Dedifferentiated amniotic fluid mesenchymal stem cell (primary cell): ENCODE results near the gene SHC1.
A peak's percentile ranks its signal among the peaks of the same experiment; 100 is the strongest.

Source experiments
- DNase-seq: peaks from one replicate; pipeline ENCODE4 v3.0.0-alpha.2; 2016; ENCODE audit errors: extremely low spot score

The SHC1 gene

DNA sequence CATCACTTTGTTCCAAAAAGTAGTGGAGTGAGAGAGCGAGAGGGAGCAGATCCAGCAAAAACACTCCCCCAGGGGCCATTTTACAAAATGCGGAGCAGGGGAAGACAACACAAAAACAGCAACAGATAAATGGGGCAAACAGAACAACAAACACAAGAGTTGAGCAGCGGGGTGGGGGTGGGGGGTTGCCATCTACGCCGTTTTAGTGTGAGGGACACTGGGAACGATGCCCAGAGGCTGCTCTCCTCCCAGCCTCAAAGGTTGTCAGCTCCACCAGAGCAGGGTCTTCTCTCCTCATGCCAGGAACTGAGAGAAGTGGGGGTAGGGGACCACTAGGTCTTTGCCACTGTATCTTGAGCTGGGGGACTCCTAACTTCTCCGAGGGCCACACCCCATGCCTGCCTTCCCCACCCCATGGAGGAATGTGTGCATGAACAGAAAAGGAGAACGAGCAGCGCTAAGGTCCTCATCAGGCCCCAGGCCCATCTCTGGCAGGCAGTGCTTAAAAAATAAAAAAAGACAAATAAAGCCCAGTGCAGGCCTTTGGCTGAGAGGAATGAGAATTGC, 13.4 kb downstream of the SHC1 start:
- no peak for DNase-seq

DNA sequence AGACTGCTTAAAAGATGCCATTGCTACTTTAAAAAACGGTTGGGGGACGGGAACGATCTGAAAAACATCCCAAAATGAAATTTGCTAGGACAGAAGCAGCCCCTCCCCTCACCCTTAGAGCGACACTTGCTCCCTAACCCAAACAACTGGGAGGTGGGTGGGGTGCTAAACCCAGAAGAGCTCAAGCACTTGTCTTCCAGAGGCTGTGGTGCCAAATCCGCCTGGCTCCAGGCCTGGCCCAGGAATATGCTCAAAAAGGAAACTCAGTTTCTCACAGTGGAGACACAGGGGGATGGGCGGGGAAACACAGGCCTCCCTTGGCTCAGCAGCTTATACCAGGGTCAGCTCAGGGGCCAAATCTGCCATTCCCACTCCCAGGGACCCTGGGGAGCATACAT, 14.0 kb downstream of the SHC1 start:
- DNase-seq, result no peak

DNA sequence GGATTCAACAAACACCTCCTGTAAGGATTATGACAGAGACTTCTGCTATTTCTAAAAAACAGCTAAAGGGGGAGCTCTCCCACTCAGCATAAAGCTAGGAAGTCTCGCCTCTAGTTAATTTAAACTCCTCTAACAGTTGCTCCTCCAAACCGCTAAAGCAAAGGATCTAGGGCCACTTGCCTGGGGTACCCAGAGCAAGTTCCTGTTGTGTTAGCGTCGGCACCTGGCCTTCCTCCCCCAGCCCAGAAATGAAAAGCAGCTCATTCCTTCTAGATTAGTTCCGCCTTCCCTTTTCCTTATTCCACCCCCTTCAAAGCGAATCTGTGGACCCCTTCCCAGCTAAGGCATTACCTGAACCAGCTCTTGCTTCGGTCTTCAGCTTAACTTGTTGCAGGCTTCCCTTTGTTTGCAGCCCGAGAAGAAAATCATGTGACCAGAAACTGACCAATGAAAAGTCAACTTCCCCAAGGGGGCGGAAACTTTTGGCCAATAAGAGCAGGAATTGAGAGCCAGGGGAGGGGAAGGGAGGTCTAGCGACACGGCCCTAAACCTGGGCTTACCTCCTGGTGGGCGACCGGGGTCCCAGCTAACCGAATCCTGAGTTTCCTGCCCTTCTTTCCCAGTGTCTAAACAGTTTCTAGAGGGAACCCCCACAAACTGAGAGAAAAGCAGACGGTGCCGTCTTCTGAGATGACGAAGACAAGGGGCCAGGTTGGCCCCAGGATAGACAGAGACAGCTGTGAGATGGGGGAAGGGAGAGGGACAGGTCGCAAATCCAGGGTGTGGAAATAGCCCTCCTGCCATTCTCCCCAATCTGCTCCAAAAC, 14.6 kb downstream of the SHC1 start, which contains the start of gene PBXIP1:
PBXIP1 (minus strand) TSS at position 382 of the 826 bp plus-strand sequence. CDS start 2,378 bp downstream, outside the sequence.
- peak; percentile 92 for DNase-seq

DNA sequence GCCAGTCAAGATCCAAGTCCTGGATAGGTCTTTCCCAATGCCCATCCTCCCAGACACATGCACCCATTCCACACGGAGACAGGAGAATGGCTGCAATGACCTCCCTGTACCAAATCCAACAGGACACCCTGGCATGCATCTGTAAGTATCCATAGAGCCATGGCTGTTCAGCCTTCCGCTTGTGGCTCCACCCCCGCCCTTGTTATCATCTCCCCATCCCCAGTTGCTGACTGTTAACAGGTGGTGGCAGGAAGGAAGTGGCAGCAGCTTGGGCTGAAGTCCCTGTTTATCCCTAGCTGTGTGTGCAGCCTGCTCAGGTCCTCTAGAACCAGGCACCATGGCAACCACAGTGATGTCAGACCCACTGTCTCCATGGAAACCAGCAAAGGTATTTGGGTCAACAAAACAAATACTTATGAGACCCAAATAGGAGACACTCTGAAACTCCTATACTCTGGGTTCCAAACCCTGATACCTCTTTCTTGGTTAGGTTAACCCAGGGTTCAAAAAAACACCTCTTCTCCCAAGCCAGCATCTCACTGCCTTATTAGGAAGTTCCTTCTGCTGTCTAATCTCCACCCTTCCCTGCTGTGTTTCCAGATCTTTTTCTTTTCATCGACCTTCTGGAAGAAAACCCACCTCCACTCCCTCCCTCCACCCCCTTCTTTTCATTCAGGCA, 15.4 kb downstream of the SHC1 start:
- DNase-seq, result peak; percentile 58

DNA sequence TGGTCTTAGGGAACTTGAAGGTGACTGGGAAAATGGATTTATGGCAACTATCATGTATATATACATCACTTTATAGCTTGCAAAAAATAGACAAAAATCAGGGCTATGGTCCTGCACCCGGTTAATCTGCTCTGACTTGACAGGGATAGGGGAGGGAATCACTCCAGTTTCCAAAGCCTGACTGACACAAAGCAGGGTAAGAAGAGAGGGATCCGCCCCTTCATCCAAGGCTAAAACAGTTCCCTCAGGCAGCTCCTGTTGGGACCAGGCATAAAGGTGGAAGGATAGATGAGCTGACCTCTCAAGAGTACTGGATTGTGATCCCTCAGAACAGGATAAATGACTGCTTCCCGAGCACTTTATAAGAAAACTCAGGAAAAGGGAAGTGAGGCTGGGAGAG, 16.0 kb downstream of the SHC1 start:
- DNase-seq, result no peak

DNA sequence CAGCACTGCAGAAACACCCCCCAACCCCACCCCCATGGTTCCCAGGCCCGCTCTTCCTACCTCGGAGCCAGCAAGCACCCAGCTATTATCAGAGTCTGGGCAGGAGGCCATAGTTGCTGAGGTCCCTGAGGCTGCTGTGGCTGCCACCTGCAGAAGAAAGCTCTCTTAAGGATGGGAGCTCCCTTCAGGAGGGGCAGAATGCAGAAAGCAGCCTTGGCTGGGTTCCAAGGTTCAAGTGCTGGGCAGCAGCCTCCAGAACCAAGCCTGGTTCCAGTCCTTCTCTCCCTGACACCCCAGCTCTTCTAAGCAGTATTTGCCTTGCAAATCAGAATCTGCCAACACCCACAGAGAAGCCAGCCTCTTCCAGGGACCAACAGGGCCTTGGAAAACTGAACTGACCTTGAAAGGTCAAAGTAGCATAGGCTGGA, 16.9 kb downstream of the SHC1 start:
- no peak for DNase-seq

DNA sequence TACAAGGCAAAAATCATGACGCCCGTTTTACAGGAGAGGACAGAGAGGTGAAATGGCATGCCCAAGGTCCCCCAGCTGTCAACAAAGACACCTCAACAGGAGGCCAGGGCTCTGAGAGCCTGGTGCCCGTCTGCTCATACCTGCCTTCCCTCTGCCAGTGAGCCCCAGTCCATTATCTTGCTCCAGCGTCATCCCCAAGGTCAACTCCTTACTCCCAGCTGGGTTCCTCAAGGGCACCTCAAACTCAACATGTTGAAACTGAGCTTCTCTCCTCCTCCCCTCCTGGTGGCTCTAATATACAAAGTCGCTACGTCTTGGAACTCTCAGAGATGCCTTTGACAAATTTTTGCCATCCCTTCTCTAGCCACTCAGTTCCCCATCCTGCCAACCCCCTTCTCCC, 17.9 kb downstream of the SHC1 start:
- no peak for DNase-seq

DNA sequence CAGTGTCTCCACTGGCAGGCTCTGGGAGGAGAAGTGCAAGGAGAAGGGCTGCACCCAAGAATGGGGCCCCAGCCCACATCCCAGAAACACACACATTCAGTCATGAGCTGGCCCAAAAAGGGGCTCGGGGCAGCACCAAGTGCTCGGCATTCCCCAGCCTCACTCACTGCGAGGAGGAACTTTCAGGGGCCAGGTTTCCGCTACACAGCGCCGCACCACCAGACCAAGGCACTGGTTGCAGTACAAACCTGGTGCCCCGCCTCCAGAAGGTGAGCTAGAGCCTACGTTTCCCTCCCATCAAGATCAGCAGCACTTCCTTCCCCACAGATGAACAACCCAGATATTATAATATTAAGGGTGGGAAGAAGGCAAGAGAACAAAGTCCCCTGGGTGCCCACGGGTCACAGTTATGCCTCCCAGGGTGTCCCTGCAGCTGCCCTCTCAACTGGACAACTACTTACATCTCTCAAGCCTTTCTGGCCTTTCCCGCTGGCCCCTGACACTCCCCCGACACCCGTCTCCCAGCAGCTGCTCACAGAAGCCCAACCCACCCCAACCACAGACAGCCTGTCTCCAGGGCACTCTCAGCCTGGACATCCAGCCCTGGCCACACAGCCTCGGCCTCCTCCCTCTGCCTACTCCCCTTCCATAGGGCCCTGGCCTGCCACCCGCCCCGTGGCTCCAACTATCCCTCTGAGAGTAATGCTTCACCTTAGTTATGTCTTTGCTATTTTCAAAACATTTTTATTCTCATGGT, 18.5 kb downstream of the SHC1 start:
- DNase-seq, result no peak

DNA sequence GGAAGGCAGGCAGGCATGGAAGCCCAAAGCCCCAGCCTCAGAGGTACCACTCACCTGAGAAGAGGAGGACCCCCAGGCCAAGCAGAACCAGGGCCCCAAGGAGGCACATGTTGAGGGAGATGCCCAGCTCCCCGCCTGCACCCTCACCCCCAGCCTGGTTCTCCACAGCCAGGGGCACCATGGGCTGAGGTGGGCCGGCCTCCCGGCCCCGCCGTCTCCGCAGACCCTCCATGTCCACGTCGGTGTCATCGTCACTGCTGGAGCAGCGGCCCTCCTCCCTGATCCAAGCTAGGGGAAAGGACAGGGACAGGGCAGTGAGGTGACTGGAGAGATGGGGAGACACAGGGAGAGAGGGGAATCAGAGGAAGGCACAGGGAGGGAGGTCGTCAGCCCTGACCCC, 22.5 kb downstream of the SHC1 start:
- DNase-seq, result no peak

DNA sequence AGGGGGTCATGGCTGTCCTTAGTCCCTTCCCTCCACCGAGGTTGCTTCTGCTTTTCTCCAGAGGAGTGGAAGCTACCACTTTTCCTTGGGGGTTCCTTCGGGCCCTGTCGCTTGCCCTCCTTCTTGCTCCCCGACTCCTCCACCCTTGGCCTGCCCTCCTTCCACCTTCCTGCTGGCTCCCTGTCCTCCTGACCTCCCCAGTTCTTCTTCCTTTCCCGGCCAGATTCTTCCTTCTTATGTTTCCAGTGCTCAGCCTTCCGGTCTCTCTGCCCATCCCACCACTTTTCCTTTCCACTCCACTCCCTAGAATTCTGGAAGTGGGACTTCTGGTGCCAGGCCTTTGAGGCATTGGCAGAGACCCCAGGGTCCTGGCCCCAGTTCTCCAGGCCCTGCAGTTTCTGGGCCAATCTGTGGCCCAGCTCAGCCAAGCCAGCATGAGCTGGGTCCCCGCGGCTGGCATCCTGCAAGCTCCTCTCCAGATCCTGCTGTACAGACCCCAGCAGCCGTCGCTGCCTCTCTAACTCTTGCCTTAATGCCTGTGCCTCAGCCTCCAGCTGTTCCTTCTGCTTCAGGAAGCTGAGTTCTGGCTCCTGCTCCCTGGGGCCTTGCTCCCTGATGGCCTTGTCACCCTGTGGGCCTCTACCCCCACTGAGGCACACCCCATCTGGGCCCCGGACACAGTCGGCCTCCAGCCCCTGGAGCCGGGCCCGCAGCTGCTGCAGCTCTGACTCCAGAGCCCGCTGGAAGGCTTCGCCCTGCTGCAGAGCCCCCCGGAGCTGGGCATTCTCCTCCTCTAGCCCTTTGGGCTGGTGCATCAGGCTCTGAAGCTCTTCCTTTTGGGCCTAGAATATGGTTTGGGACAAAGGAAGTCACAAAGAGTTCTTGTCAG, 24.3 kb downstream of the SHC1 start:
- no peak for DNase-seq

DNA sequence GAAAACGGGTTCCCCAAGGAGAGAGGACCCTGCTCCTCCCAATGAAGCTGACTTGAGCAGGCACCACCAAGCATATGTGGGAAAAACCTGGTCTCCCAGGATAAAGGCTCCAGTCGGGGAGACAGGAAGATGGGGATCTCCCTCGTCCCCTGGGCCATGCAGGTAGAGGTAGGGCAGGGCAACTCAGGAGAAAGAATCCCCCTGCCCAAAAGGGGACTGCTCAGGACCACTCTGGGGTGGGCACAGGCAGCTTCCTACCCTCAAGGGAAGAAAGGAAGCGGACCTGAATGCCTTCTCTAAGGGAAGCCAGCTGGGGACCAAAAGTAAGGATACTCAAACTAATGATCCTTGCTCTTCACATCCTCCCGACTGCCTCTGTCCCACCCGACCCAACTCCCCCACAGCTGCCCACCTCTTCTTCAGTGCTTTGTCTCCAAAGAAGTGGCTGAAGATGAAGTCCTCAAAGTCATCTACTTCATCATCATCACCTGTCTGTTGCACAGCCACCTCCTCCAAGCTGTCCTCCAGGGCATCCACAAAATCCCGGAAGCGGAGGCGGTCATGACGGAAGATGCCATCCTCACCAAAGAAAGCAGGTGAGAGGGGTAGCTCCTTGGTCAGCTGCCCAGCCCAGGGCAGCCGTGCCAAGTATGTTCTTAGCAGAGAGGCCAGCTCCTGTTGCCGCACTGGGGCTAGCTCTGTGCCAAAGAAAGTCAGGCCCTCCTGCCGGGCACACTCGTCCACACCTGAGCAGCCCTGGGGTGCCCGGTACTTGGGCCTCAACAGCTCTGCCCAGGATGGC, 25.2 kb downstream of the SHC1 start:
- no peak for DNase-seq

DNA sequence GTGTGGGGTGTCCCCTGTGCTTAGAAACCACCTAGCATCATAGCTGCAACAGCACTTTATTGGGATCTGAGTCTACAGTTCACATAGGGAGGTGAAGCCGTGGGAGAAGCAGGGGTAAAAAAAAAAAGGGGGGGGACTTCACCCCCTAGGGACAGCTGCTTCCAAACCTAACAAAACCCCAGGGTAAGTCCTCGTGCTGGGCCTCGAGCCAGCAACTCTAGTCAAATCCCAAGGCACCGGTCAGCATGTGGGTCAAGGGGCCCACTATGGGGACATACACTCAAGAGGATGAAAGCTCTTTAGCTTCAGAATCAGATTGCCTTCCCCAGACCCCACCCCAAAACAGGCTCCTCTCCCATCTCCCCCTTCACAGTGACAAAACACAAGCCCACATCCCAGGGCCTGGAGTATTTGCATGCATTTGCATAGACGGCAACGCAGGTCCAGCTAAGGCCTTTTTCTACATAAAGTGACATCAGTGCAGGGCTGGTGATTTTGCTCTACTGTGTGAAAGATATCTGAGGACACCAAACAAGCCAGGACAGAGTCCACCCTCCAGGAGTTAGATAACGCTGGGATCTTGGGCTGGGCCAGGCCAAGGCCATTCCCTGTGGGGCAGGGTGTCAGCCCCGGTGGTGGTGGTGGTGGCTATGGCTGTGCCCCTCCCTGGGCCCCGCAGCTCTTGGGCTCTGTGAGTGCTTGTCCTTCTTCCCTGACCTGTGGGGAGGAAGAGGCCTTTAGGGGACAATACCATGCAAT, 26.0 kb downstream of the SHC1 start:
- no peak for DNase-seq

DNA sequence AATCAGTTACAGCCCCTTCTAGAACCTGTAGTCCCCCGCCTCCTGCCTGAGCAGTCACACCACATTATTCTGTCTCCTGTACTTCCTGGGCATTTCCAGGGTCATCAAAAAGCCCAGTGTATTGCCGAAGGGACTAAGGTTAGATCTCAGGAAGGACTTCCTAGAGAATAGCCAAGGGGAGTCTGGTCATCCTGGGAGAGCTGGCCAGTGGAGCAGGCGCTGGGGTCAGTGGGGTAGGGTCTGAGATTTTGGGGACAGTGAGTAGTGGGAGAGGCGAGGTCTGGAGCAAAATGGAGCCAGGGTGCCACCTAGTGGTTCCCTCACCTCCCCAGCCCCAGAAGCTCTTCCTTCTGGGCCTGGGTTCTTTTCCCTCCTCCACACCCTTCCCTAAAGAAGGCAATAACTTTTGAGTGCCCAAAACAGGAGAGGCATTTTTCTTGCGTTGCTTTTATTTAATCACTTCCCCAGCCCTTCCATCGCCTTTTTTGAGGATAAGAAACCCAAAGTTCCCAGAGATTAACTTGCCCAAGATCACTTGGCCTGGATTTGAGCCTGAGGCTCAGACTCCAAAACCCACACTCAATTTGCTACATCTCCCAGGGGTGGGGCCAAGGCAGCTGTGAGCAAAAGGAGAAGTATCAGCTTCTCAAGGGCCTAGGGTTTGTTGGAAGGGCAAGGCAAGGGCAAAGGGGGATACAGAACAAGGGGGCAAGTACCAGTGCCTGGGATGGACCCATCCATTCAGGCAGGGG, 26.7 kb downstream of the SHC1 start:
- DNase-seq, result no peak

DNA sequence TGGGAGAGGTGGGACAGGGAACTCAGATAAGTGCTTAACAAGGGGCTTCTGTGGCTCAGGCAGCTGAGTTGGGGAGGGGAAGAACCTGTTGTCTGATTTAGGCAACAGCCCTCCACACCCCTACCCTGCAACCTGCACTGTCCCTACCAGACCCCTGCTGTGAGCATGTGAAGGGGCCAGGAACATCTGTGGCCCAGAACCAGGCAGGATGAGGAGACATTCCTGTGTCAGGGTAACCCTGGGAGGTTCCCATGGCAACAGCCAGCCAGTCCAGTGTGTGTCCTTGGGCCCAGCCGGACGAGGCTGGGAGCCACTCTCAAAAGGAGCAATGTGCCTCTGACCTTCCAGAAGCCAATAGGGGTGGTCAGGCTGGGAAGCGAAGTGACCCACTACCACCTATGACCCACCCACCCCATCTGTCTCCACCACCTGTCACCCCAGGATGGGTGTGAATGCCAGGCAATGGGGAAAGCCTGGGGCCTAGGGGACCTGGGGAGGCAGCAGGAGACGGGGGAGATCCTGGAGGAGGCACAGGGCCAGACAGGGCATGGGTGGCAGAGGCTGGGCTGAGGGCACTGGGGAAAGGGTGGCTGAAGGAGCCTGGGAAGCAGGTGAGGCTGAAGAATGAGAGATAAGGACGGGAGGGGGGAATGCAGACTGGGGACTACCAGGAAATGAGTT, 29.1 kb downstream of the SHC1 start:
- no peak for DNase-seq

DNA sequence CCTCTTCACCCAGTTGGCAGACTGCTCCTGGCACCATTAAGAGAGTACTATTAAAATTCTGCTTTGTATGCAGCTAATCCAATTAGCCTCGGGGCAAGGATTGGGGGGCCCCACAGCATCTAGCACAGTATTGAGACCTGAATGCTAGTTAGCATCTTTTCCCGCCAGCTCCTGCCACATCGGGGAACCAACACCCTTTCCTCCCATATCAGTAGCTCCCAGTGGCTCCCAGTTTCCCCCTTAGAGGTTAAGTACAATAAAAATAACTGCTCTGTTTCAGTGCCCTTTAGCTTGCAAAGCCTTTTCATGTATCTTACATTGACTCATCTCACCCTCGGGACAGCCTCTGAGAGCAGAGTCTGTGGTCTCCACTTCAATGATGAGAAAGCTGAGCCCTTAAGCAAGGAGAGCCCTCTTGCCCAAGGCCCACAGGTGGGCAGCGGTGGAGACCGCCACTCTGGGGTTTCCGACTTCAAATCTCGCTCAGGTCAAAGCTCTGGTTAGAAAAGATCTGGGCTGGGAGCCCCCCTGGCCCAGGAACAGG, 29.8 kb downstream of the SHC1 start:
- no peak for DNase-seq

DNA sequence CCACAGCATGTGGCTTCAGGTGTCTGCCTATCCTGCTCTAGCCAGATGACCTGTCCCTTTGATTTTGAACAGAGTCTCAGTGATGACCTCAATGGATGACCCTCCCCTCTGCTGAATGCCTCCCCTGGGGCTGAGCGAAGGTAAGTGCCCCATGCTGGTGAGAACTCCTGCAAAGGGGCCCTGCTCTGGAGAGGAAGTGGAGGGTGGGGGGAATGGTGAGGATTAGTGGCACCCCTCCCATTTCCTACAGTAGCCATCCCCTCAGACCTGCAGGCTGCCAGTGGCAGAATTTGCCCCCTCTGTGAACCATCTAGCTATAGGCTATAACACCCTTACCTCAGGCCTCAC, 30.4 kb downstream of the SHC1 start:
- DNase-seq, result no peak

DNA sequence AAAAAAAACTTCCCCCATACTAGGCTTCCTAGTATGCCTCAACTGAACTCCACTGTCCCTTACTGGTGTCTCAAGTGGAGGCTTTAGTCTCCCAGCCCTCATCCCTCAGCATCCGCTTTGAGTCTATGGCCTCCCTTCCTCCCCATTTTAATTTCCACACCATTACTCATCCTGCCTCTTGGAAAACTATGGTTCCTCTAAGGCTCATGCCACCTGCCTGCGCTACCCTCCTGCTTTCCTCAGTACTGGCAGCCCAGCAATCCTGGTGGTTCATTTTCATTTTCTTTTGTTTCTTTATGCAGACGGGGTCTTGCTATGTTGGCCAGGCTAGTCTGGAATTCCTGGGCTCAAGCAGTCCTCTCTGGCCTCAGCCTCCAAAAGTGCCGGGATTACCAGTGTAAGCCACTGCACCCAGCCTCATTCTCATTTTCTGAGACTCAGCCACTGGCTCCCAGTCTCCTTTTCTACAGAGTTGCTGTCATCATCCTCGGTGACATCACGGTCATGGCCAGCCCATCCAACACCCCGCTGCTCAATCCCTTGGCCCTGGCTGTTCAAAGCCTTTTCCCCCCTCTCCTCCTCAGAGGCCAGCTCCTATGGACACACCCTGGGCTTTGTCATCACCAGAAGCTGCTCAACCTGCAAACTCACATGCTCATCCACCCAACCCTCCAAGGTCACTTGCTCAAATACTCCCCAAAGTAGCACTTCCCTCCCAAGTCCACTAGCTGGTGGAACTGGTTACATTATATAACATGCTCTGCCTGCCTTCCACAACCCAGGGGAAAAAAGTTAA, 31.7 kb downstream of the SHC1 start:
- no peak for DNase-seq
